H1 (cell line): ENCODE measurements around the gene DHRS3. TPM values are rescaled to one million over a fixed set of nuclear protein-coding genes. Genes with fewer than 3 reads are reported as not detected.

ENCODE experiments used
- CTCF ChIA-PET: fragments of 300-600 bp; sonication (Branson Sonifier 250); formaldehyde crosslinking; loops from one replicate; lab custom pipeline; 2021; ENCODE audit not compliant: partially characterized antibody; lab: Charles Lee
- POLR2A ChIA-PET: fragments of 300-600 bp; sonication (Branson Sonifier 250); formaldehyde crosslinking; loops from one replicate; lab custom pipeline; 2021; ENCODE audit warnings: inconsistent platforms; ENCODE audit not compliant: partially characterized antibody; lab: Charles Lee
- DNase-seq, 2 experiments: peaks; one replicate each; pipeline versions ENCODE4 v3.0.0 to v3.0.0-alpha.2; 2010 to 2022; ENCODE audit warnings: low spot score in 2 of 2, low read depth in 1 of 2, mixed read lengths in 1 of 2
- FAIRE-seq: peaks from 2 replicates; lab custom pipeline; 2011; peaks lifted over from hg19 to GRCh38; lab: Jason Lieb, UNC
- H2AFZ ChIP-seq: 2 replicates; pipeline ENCODE4 v1.8.1; 2012; ENCODE audit warnings: low read length, inconsistent platforms
- H2AK5ac ChIP-seq: 2 replicates; pipeline ENCODE4 v1.6.1; 2013; ENCODE audit warnings: low read depth, low read length
- H2BK120ac ChIP-seq: replicated peaks from 2 replicates; pipeline ENCODE3; 2013; ENCODE audit warnings: low read depth, low read length, inconsistent platforms
- H2BK12ac ChIP-seq: 2 replicates; pipeline ENCODE4 v1.6.1; 2013; ENCODE audit warnings: low read depth, low read length
- H2BK15ac ChIP-seq: 2 replicates; pipeline ENCODE4 v1.6.1; 2013; ENCODE audit warnings: low read length
- H2BK20ac ChIP-seq: 2 replicates; pipeline ENCODE4 v1.6.1; 2013; ENCODE audit warnings: low read length
- H2BK5ac ChIP-seq: 2 replicates; pipeline ENCODE4 v1.6.1; 2013; ENCODE audit warnings: low read depth, low read length
- H3K14ac ChIP-seq: 2 replicates; pipeline ENCODE4 v1.6.1; 2013; ENCODE audit warnings: inconsistent platforms; ENCODE audit not compliant: insufficient read length
- H3K18ac ChIP-seq: 2 replicates; pipeline ENCODE4 v1.6.1; 2013; ENCODE audit warnings: low read length; ENCODE audit errors: extremely low read depth
- H3K23ac ChIP-seq: 2 replicates; pipeline ENCODE4 v1.6.1; 2013; ENCODE audit warnings: inconsistent platforms; ENCODE audit not compliant: insufficient read length
- H3K23me2 ChIP-seq: 2 replicates; pipeline ENCODE4 v1.6.1; 2013; ENCODE audit warnings: low read depth, low read length
- H3K27ac ChIP-seq: 2 replicates; pipeline ENCODE4 v1.6.1; 2011; ENCODE audit warnings: low read depth, low read length, inconsistent platforms
- H3K27me3 ChIP-seq, 4 experiments: replicated peaks in 1 of 4; 1 replicate in 1 of 4; 2 replicates in 3 of 4; pipeline versions ENCODE4 v1.6.1 to v1.8.1; 2011 to 2013; ENCODE audit warnings: low read length in 3 of 4, mild to moderate bottlenecking in 3 of 4, inconsistent platforms in 2 of 4, mixed read lengths in 2 of 4, moderate library complexity in 1 of 4; ENCODE audit not compliant: control insufficient read depth in 3 of 4, insufficient read depth in 3 of 4; ENCODE audit errors: extremely low read depth in 1 of 4
- H3K36me3 ChIP-seq, 4 experiments: 2 replicates each; pipeline versions ENCODE4 v1.6.1 to v1.8.1; 2011 to 2013; ENCODE audit warnings: mild to moderate bottlenecking in 4 of 4, low read length in 3 of 4, moderate library complexity in 2 of 4, control low read depth in 1 of 4, inconsistent platforms in 1 of 4; ENCODE audit not compliant: insufficient read depth in 4 of 4, control insufficient read depth in 2 of 4
- H3K4ac ChIP-seq: replicated peaks from 2 replicates; pipeline ENCODE3; 2013; ENCODE audit warnings: low read length, low read depth, mixed read lengths, inconsistent platforms; ENCODE audit not compliant: insufficient read length
- H3K4me1 ChIP-seq, 4 experiments: replicated peaks in 1 of 4; 1 replicate in 1 of 4; 2 replicates in 3 of 4; pipeline versions ENCODE4 v1.6.1 to v1.8.1; 2011 to 2013; ENCODE audit warnings: low read length in 3 of 4, inconsistent platforms in 2 of 4, mixed read lengths in 1 of 4; ENCODE audit not compliant: insufficient read depth in 4 of 4, control insufficient read depth in 3 of 4
- H3K4me2 ChIP-seq, 2 experiments: 2 replicates each; pipeline versions ENCODE4 v1.6.1 to v1.8.1; 2011 to 2013; ENCODE audit warnings: low read depth in 2 of 2, low read length in 2 of 2, control low read depth in 1 of 2, inconsistent platforms in 1 of 2, mild to moderate bottlenecking in 1 of 2; ENCODE audit not compliant: insufficient read depth in 1 of 2
- H3K4me3 ChIP-seq, 4 experiments: fragments of 200-600, 300-600 bp in 1 of 4; sonication (generic), shearing (Covaris generic), sonication (Bioruptor Twin) in 1 of 4; 2 replicates each; pipeline versions ENCODE4 v1.5.1 to v1.8.1; 2011 to 2016; ENCODE audit warnings: low read length in 4 of 4, low read depth in 3 of 4, control low read depth in 2 of 4, inconsistent platforms in 2 of 4, mild to moderate bottlenecking in 2 of 4, mixed read lengths in 1 of 4, moderate library complexity in 1 of 4; ENCODE audit not compliant: insufficient read depth in 2 of 4; ENCODE audit errors: extremely low read depth in 1 of 4
- H3K56ac ChIP-seq: replicated peaks from 2 replicates; pipeline ENCODE3; 2013; ENCODE audit warnings: low read depth, mild to moderate bottlenecking, mixed read lengths, low read length, inconsistent platforms; ENCODE audit not compliant: insufficient read length
- H3K79me1 ChIP-seq: 2 replicates; pipeline ENCODE4 v1.6.1; 2013; ENCODE audit warnings: low read depth, low read length, control low read depth
- H3K79me2 ChIP-seq, 2 experiments: 2 replicates each; pipeline versions ENCODE4 v1.6.1 to v1.8.1; 2012 to 2013; ENCODE audit warnings: low read length in 2 of 2, mild to moderate bottlenecking in 2 of 2, inconsistent platforms in 1 of 2; ENCODE audit not compliant: insufficient read depth in 2 of 2, control insufficient read depth in 1 of 2
- H3K9ac ChIP-seq, 4 experiments: replicated peaks in 1 of 4; 1 replicate in 1 of 4; 2 replicates in 3 of 4; pipeline versions ENCODE4 v1.6.1 to v1.8.1; 2011 to 2013; ENCODE audit warnings: low read depth in 3 of 4, low read length in 3 of 4, control low read depth in 2 of 4, mild to moderate bottlenecking in 2 of 4, moderate library complexity in 2 of 4, inconsistent platforms in 1 of 4; ENCODE audit errors: extremely low read depth in 1 of 4
- H3K9me3 ChIP-seq, 2 experiments: 2 replicates each; pipeline versions ENCODE4 v1.6.1 to v1.8.1; 2012 to 2013; ENCODE audit warnings: mild to moderate bottlenecking in 2 of 2, moderate library complexity in 2 of 2, control low read depth in 1 of 2, inconsistent platforms in 1 of 2, low read depth in 1 of 2, low read length in 1 of 2, mixed read lengths in 1 of 2; ENCODE audit not compliant: insufficient read depth in 2 of 2
- H4K20me1 ChIP-seq, 2 experiments: replicated peaks in 1 of 2; 2 replicates each; pipeline versions ENCODE3 to v1.8.1; 2011 to 2013; ENCODE audit warnings: inconsistent platforms in 2 of 2, low read length in 2 of 2, mild to moderate bottlenecking in 1 of 2; ENCODE audit not compliant: insufficient read depth in 2 of 2, control insufficient read depth in 1 of 2
- H4K5ac ChIP-seq: 2 replicates; pipeline ENCODE4 v1.6.1; 2013; ENCODE audit warnings: low read length, low read depth, mixed read lengths, inconsistent platforms; ENCODE audit not compliant: insufficient read length
- H4K8ac ChIP-seq: 2 replicates; pipeline ENCODE4 v1.8.0; 2013; ENCODE audit warnings: mild to moderate bottlenecking, moderate library complexity, low read length, inconsistent platforms; ENCODE audit not compliant: insufficient read depth; ENCODE audit errors: extremely low read depth
- H4K91ac ChIP-seq: replicated peaks from 2 replicates; pipeline ENCODE3; 2013; ENCODE audit warnings: low read length, mixed read lengths, inconsistent platforms; ENCODE audit not compliant: insufficient read length
- CTBP2 ChIP-seq: IDR thresholded peaks from 2 replicates; pipeline ENCODE4 v1.7.0; 2011; ENCODE audit warnings: borderline replicate concordance, mild to moderate bottlenecking, moderate library complexity, mixed read lengths, low read length; ENCODE audit not compliant: insufficient read depth, insufficient read length
- EGR1 ChIP-seq: IDR thresholded peaks from 2 replicates; pipeline ENCODE4 v1.6.1; 2011; ENCODE audit warnings: low read depth, low read length, borderline replicate concordance
- MAFK ChIP-seq: IDR thresholded peaks from 2 replicates; pipeline ENCODE4 v1.6.1; 2012; ENCODE audit warnings: low read depth, mild to moderate bottlenecking, improper control_type of control experiment, low read length
- YY1 ChIP-seq: IDR thresholded peaks from 2 replicates; pipeline ENCODE4 v1.6.1; 2011; ENCODE audit warnings: low read depth, mild to moderate bottlenecking, low read length
- polyA plus RNA-seq, 7 experiments: library from polyadenylated mRNA; depleted of rRNA in 3 of 7; stranded (reverse) in 5 of 7; unstranded in 2 of 7; fragments of >200 nt in 5 of 7; fragments of 200-250 nt in 2 of 7; gene quantifications; 1 replicate in 5 of 7; 2 replicates in 1 of 7; 4 replicates in 1 of 7; pipeline versions ENCODE4 v1.2.1 to v1.2.3, GENCODE V29; 2011 to 2013; ENCODE audit warnings: missing spikeins in 2 of 7, mixed read lengths in 2 of 7
- total RNA-seq: library from RNA; stranded (reverse); fragmentation: NEBNext Ultra II Directional; extraction: Animal tissue kit (Norgen Biotek cat#: 25700); gene quantifications from 2 replicates; pipeline ENCODE4 v1.2.1, GENCODE V29; 2021

Gene DHRS3
- total and polyA plus RNA-seq, 2 of the 8 experiments (the other 6 are each of a cell fraction or from before 2014, with no cell fraction given): 32.5 to 36.4 TPM

DNA sequence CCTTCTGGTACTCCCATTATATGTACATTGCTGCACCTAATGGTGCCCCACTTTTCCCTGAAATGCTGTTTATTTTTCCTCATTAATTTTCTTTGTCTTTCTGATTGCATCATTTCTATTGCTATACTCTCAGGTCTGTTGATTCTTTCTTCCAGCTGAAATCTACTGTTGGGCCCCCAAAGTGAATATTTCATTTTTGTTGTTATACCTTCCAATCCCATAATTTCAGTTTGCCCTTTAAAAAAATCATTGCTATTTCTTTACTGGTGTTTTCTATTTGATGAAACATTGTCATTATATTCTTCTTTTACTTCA lies 22.9 kb upstream of the DHRS3 start:
- no peak overlapping the region for H3K4me3 ChIP-seq
- H2BK5ac ChIP-seq: no peak overlapping the region
- peaks cover 0 to 9% of the 10 kb centered on the region in 2 experiments; a peak in 2 of 4 replicates for H3K9me3 ChIP-seq
- H2BK12ac ChIP-seq: no peak overlapping the region
- no peaks in the 10 kb centered on the region for H3K23me2 ChIP-seq
- H3K14ac ChIP-seq: no peak overlapping the region
- no peak overlapping the region for H3K9ac ChIP-seq
- no peak for FAIRE-seq
- no peak overlapping the region for H3K23ac ChIP-seq
- H2BK120ac ChIP-seq: no peak overlapping the region
- POLR2A ChIA-PET: interaction anchor here (1.4 kb wide), 1 partner anchor 10 kb away, joined by 3 read pairs; no protein-coding TSS in a partner anchor
- no peak overlapping the region for H4K91ac ChIP-seq
- no peak overlapping the region for H3K56ac ChIP-seq
- no peak overlapping the region for H2BK20ac ChIP-seq
- no peak overlapping the region for H3K4me2 ChIP-seq
- no peaks in the 10 kb centered on the region for H3K79me1 ChIP-seq
- no peak overlapping the region for H2AFZ ChIP-seq
- no peaks in the 10 kb centered on the region for H3K79me2 ChIP-seq
- DNase-seq: no peak
- TF ChIP-seq YY1: no peak
- no peak for TF ChIP-seq MAFK
- TF ChIP-seq CTBP2: no peak
- no peak for TF ChIP-seq EGR1
- no peak overlapping the region for H3K27ac ChIP-seq
- H2AK5ac ChIP-seq: no peak overlapping the region
- H3K27me3 ChIP-seq: no peaks in the 10 kb centered on the region
- H3K4ac ChIP-seq: no peak overlapping the region
- no peak overlapping the region for H4K5ac ChIP-seq
- H3K18ac ChIP-seq: no peak overlapping the region
- no peaks in the 10 kb centered on the region for H4K20me1 ChIP-seq
- no peaks in the 10 kb centered on the region; a peak in 1 of 8 replicates for H3K36me3 ChIP-seq
- peaks cover 8 to 13% (median 10%) of the 10 kb centered on the region in 4 experiments for H3K4me1 ChIP-seq
- CTCF ChIA-PET: interaction anchor here (0.7 to 1.9 kb wide), 7 partner anchors 10 to 300 kb away, joined by 3 to 9 read pairs (median 4); no protein-coding TSS in a partner anchor
- no peak overlapping the region for H4K8ac ChIP-seq
- no peak overlapping the region for H2BK15ac ChIP-seq
